GM12878 (cell line): ENCODE measurements around the gene GOLGA8B. TPM values are rescaled to one million over a fixed set of nuclear protein-coding genes. Genes with fewer than 3 reads are reported as not detected.

Experiments used
- BRCA1 ChIP-seq: IDR thresholded peaks from 2 replicates; pipeline ENCODE4 v1.6.1; 2011; ENCODE audit warnings: low read depth, low read length, improper control_type of control experiment
- EGR1 ChIP-seq, 2 experiments: IDR thresholded peaks; 1 replicate in 1 of 2; 2 replicates in 1 of 2; pipeline ENCODE4 v1.6.1; 2011 to 2012; ENCODE audit warnings: low read depth in 2 of 2, low read length in 2 of 2, borderline replicate concordance in 1 of 2, mild to moderate bottlenecking in 1 of 2, moderate library complexity in 1 of 2
- EP300 ChIP-seq, 2 experiments: fragments of 150-350 bp in 1 of 2; IDR thresholded peaks; 2 replicates each; pipeline ENCODE4 v1.6.1; 2011 to 2012; ENCODE audit warnings: low read depth in 2 of 2, low read length in 2 of 2, borderline replicate concordance in 1 of 2, improper control_type of control experiment in 1 of 2, inconsistent platforms in 1 of 2; ENCODE audit not compliant: control insufficient read depth in 1 of 2
- GATAD2B ChIP-seq: fragments of 450-650 bp; conservative IDR thresholded peaks from 2 replicates; pipeline ENCODE4 v1.6.1; 2017; ENCODE audit warnings: low read depth, mild to moderate bottlenecking, moderate library complexity
- KAT2A ChIP-seq: conservative IDR thresholded peaks from 2 replicates; pipeline ENCODE4 v1.6.1; 2011; ENCODE audit warnings: low read depth, low read length; ENCODE audit not compliant: control insufficient read depth
- NRF1 ChIP-seq: conservative IDR thresholded peaks from 2 replicates; pipeline ENCODE4 v1.6.1; 2011; ENCODE audit warnings: mild to moderate bottlenecking, low read depth, low read length, improper control_type of control experiment
- RBBP5 ChIP-seq: fragments of 200-600 bp; sonication (generic); conservative IDR thresholded peaks from 2 replicates; pipeline ENCODE4 v1.6.1; 2016
- polyA plus RNA-seq, 11 experiments: library from polyadenylated mRNA; depleted of rRNA in 4 of 11; unstranded in 6 of 11; stranded (reverse) in 5 of 11; fragments of >200 nt; fragmentation: Nextera tagmentation in 4 of 11; fragmentation: Illumina TruSeq in 1 of 11; extraction: Ambion mirVana in 4 of 11; extraction: Trizol in 1 of 11; gene quantifications; 1 replicate in 1 of 11; 2 replicates in 10 of 11; pipeline versions ENCODE4 v1.2.1 to v1.2.3, GENCODE V29; 2011 to 2016; ENCODE audit warnings: inconsistent platforms in 2 of 11, missing spikeins in 2 of 11, low read depth in 1 of 11
- total RNA-seq, 4 experiments: library from RNA; depleted of rRNA in 3 of 4; stranded (reverse); fragments of >200 nt in 3 of 4; fragmentation: Illumina TruSeq in 1 of 4; extraction: Trizol in 1 of 4; gene quantifications; 2 replicates each; pipeline versions ENCODE4 v1.2.1 to v1.2.3, GENCODE V29; 2013 to 2021
- TF ChIP-seq, protein P1 (sequence below): fragments of 450-650 bp; IDR thresholded peaks from 2 replicates; pipeline ENCODE4 v1.6.1; 2018; ENCODE audit warnings: mild to moderate bottlenecking, low read depth, moderate library complexity; ENCODE audit not compliant: partially characterized antibody
- TF ChIP-seq, protein P2 (sequence below): fragments of 450-650 bp; IDR thresholded peaks from 2 replicates; pipeline ENCODE4 v1.6.1; 2014; ENCODE audit warnings: mild to moderate bottlenecking

GOLGA8B gene
- total and polyA plus RNA-seq, 10 of the 15 experiments (the other 5 are each of a cell fraction or from before 2014, with no cell fraction given), result 18.5 to 302 (median 78.7) TPM

DNA sequence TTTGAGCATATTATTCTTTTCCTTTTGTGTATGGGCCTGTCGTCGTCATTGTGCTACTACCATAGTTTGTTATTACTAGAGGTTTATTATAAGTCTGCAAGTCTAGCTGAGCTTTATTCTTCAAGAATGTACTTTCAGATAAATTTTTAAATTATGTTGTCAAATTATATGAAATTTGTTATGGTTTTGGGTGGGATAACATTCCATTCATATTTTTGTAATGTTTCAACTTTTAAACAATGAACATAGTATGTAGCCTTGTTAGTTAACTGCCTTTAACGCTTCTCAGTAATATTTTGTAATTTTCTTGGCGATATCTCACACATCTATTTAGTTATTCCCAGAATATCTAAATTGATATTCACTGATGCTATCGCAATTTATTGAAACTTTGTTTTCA is 41.6 kb upstream of the GOLGA8B start (continued):
- TF ChIP-seq RBBP5, result no peak
- no peak for TF ChIP-seq BRCA1
- no peak for TF ChIP-seq GATAD2B
- TF ChIP-seq, protein P1, sequence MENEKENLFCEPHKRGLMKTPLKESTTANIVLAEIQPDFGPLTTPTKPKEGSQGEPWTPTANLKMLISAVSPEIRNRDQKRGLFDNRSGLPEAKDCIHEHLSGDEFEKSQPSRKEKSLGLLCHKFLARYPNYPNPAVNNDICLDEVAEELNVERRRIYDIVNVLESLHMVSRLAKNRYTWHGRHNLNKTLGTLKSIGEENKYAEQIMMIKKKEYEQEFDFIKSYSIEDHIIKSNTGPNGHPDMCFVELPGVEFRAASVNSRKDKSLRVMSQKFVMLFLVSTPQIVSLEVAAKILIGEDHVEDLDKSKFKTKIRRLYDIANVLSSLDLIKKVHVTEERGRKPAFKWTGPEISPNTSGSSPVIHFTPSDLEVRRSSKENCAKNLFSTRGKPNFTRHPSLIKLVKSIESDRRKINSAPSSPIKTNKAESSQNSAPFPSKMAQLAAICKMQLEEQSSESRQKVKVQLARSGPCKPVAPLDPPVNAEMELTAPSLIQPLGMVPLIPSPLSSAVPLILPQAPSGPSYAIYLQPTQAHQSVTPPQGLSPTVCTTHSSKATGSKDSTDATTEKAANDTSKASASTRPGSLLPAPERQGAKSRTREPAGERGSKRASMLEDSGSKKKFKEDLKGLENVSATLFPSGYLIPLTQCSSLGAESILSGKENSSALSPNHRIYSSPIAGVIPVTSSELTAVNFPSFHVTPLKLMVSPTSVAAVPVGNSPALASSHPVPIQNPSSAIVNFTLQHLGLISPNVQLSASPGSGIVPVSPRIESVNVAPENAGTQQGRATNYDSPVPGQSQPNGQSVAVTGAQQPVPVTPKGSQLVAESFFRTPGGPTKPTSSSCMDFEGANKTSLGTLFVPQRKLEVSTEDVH, result no peak
- no peak for TF ChIP-seq KAT2A
- no peak for TF ChIP-seq EP300 (IDR thresholded peaks at IDR 0.05; ENCODE audit: borderline replicate concordance in 1 of 2, control insufficient read depth in 1 of 2, low read depth in 2 of 2, low read length in 2 of 2)
- TF ChIP-seq NRF1, result no peak
- no peak for TF ChIP-seq EGR1 (IDR thresholded peaks at IDR 0.05; ENCODE audit: borderline replicate concordance in 1 of 2, low read depth in 2 of 2, low read length in 2 of 2)
- TF ChIP-seq, protein P2, sequence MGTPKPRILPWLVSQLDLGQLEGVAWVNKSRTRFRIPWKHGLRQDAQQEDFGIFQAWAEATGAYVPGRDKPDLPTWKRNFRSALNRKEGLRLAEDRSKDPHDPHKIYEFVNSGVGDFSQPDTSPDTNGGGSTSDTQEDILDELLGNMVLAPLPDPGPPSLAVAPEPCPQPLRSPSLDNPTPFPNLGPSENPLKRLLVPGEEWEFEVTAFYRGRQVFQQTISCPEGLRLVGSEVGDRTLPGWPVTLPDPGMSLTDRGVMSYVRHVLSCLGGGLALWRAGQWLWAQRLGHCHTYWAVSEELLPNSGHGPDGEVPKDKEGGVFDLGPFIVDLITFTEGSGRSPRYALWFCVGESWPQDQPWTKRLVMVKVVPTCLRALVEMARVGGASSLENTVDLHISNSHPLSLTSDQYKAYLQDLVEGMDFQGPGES, result no peak
